ENCODE results near the gene NSDHL.

NSDHL gene

DNA sequence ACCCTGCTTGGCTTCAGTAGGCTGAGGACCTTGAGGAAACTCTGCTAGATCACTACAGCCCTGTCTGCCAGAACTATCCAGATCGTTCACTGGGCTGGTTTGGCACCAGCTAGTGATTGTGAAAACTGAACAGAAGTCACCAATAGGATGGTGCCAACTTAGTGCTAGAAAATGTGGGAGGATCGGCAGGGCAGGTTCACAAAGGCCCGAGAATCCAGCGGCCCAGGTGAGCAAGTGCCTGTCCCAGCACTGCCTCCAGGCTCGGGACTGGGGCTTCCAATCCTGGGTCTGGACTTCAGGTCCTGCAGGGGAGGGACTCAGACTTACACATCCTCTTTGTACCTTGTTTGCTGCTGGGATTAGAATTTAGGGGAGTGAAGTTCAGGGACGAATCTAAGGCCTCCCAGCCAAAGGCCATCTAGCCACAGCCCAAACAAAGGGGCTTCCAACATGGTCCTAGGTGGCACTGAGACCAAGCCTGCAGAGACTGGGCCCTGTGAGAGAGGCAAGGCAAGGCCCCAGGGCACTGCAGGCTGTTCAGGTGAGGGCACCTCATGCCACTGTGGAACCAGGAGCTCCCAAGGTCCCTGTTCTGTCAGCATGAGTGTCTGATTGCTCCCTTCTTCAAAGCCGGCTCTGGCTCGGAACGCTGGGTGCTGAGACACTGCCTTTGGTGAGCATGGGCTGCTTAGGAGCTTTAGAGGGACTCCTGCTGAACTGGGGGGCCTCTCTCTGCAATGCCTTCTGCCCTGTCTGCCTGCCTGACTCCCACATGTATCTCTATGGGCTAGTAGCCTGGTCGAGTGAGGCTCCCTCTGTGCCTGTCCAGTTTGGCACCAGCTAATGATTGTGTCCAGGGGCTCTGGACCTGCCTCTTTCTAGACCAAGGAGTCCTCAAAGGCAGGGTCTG is 46.3 kb downstream of the NSDHL start:
- no peak overlapping the region for H3K4me3 ChIP-seq (ENCODE audit: control insufficient read depth, low read depth, low read length)
- DNase-seq (ENCODE audit: low read depth) = no peak
- TF ChIP-seq, protein P1, sequence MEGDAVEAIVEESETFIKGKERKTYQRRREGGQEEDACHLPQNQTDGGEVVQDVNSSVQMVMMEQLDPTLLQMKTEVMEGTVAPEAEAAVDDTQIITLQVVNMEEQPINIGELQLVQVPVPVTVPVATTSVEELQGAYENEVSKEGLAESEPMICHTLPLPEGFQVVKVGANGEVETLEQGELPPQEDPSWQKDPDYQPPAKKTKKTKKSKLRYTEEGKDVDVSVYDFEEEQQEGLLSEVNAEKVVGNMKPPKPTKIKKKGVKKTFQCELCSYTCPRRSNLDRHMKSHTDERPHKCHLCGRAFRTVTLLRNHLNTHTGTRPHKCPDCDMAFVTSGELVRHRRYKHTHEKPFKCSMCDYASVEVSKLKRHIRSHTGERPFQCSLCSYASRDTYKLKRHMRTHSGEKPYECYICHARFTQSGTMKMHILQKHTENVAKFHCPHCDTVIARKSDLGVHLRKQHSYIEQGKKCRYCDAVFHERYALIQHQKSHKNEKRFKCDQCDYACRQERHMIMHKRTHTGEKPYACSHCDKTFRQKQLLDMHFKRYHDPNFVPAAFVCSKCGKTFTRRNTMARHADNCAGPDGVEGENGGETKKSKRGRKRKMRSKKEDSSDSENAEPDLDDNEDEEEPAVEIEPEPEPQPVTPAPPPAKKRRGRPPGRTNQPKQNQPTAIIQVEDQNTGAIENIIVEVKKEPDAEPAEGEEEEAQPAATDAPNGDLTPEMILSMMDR (conservative IDR thresholded peaks at IDR 0.05; ENCODE audit: control insufficient read depth, insufficient read depth, low read depth, low read length) = no peak

DNA sequence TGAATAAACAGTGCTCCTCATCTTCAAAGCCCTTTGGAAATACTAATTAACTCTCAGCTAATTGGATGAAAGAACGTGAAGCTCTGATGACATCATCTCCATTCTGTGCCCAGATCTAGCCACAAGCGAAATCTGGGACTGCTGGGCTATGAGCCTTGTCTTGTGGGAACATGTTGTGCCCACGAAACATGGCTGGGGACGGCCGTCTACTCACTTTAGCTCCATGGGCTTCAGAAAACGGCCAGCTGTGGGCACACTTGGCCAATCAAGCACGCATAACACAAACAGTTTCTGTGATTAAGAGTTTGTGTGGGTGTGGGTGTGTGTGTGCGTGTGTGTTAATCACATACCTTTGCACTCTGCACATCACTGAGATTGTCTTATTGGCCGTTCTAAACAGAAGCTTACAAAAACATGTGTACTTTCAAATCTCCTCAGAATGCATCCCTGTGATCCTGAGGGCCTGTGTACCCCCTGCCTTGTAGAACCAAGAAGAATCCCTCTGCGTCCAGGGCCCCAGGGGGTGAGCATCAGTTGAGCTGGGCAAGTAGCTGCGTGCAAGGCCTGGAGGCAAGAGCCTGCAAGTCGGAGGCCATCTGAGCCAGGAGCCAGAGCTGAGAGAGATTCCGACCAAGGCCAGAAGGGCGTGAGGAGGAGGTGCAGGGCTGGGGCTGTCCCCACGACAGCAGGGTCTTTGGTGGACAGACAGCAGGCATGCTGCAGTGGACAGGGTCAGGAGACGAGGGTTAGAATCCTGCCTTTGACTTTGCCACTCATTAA is 48.3 kb downstream of the NSDHL start:
- no peak overlapping the region for H3K4me3 ChIP-seq (ENCODE audit: control insufficient read depth, low read depth, low read length)
- peak; percentile 8 for DNase-seq (ENCODE audit: low read depth)
- TF ChIP-seq, protein P1 (conservative IDR thresholded peaks at IDR 0.05; ENCODE audit: control insufficient read depth, insufficient read depth, low read depth, low read length) = no peak

DNA sequence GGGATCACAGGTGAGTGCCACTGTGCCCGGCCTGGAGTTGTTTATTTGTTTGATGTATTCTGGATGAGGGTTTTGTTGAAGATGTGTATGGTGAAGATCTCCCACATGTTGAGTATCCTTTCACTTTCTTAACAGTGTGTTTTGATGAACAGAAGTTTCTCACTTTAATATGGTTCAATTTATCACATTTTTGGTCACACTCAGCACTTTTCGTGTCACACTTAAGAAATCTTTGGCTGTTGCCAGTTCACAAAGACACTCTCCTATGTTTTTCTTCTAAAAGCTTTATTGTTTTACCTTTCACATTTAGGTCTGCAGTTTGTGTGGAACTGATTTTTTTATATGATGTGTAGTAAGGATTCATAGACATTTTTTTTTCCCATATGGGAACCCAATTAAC is 50.4 kb downstream of the NSDHL start:
- DNase-seq (ENCODE audit: low read depth) = no peak
- no peak overlapping the region for H3K4me3 ChIP-seq (ENCODE audit: control insufficient read depth, low read depth, low read length)
- TF ChIP-seq, protein P1 (conservative IDR thresholded peaks at IDR 0.05; ENCODE audit: control insufficient read depth, insufficient read depth, low read depth, low read length) = no peak

DNA sequence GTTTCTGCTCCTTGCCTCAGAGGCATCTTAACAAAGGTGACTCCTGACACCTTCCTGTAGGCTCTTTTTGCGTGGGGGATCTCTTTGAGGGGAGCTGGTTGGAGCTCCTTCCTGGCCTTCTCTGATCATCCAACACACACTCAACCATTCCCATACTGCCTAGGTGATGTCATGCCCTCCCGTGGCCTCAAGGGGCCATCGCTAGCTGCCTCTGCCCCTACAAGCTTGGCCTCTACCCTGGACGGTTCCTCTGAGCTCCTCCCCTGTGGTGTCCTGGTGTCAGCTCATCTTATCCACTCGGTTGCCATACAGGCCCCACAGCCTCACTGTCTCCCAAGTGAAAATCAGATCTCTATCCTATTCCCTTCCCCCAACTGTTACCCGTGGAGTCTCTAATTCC is 53.3 kb downstream of the NSDHL start:
- DNase-seq (ENCODE audit: low read depth) = no peak
- TF ChIP-seq, protein P1 (conservative IDR thresholded peaks at IDR 0.05; ENCODE audit: control insufficient read depth, insufficient read depth, low read depth, low read length) = no peak
- H3K4me3 ChIP-seq (ENCODE audit: control insufficient read depth, low read depth, low read length) = no peak overlapping the region

DNA sequence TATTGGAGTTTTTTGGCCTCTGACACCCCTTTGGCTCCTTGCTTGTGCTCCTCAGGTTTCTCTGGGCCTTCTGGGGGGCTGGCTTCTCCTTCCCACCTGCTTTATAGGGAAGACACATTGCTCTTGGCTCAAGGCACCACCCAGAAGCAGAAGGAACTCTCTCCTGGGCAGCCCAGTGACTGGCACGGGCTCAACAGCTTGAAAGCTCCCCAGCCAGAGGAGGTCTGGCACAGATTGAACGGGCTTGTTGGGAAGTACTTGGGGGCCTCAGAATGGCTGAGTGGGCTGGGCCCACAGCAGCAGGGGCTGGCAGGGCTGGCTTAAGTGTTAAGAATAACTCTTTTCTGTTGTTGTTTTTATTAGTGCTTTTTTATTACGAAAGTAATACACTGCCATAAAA is 55.9 kb downstream of the NSDHL start:
- TF ChIP-seq, protein P1 (conservative IDR thresholded peaks at IDR 0.05; ENCODE audit: control insufficient read depth, insufficient read depth, low read depth, low read length) = no peak
- no peak for DNase-seq (ENCODE audit: low read depth)

DNA sequence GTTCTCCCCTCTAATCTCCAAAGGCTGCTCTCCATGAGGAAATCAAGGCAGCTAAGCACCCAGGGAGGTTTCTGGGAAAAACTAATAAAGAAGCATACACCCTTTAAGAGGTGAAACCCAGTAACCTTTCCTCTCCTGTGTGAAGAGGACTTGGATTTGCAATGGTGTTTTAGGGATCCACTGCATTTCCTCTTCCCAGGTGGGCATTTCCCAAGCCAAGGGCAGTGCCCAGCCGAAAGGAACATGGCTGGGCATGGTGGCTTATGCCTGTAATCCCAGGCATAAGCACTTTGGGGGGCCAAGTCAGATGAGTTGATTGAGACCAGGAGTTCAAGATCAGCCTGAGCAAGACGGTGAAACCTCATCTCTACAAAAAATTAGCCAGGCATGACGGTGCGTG is 61.6 kb downstream of the NSDHL start:
- DNase-seq (ENCODE audit: low read depth) = no peak
- TF ChIP-seq, protein P1 (conservative IDR thresholded peaks at IDR 0.05; ENCODE audit: control insufficient read depth, insufficient read depth, low read depth, low read length) = no peak
- H3K4me3 ChIP-seq (ENCODE audit: control insufficient read depth, low read depth, low read length) = no peak overlapping the region

More for the DNA sequence above, 55.9 kb downstream of the NSDHL start:
- H3K4me3 ChIP-seq (ENCODE audit: control insufficient read depth, low read depth, low read length) = no peak overlapping the region

All from fibroblast of mammary gland (primary cell).